ENCODE results near the gene GRIN1. TPM values are rescaled to one million over a fixed set of nuclear protein-coding genes. Genes with fewer than 3 reads are reported as not detected.
A peak's percentile ranks its signal among the peaks of the same experiment; 100 is the strongest.

The GRIN1 gene
- polyA plus RNA-seq, 2 of the 4 experiments (the other 2 are of a cell fraction) = 0.13 to 0.45 TPM

DNA sequence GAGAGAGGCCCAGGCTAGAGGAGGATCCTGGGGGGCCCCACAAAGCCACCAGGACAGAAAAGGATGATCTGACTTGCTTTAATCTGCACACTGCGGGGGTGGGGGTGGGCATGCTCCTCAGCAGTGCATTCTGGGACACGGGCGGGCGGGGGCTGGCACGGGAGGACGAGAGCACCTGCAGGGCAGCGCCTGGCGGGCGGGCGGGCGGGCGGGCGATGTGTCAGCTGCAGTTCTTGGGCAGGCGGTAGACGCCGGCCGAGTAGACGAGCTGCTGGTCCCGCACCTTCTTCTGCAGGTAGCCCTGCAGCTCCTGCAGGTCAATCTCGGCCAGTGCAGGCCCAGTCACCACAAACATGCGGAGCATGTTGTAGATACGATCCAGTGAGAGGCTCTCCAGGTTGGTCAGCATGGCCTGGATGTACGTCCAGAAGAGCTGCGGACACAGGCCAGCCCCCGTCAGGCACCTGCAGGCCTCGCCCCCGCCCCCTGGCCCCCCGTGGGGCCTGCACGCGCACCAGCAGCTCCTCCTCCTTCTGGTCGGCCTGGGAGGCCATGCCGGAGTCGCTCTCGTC lies 35.9 kb downstream of the GRIN1 start:
- H3K4me1 ChIP-seq = peaks cover 5% of the 10 kb centered on the region; the same call in 1 of the 3 replicates
- H3K4me2 ChIP-seq = no peak overlapping the region
- TF ChIP-seq HOXB5 (CRISPR knock-in tag; IDR thresholded peaks at IDR 0.05) (no peak), FOSB (CRISPR knock-in tag; IDR thresholded peaks at IDR 0.05) (no peak), POLR2A (IDR thresholded peaks at IDR 0.05; ENCODE audit: low read length) (no peak)
- TF ChIP-seq, protein P1, sequence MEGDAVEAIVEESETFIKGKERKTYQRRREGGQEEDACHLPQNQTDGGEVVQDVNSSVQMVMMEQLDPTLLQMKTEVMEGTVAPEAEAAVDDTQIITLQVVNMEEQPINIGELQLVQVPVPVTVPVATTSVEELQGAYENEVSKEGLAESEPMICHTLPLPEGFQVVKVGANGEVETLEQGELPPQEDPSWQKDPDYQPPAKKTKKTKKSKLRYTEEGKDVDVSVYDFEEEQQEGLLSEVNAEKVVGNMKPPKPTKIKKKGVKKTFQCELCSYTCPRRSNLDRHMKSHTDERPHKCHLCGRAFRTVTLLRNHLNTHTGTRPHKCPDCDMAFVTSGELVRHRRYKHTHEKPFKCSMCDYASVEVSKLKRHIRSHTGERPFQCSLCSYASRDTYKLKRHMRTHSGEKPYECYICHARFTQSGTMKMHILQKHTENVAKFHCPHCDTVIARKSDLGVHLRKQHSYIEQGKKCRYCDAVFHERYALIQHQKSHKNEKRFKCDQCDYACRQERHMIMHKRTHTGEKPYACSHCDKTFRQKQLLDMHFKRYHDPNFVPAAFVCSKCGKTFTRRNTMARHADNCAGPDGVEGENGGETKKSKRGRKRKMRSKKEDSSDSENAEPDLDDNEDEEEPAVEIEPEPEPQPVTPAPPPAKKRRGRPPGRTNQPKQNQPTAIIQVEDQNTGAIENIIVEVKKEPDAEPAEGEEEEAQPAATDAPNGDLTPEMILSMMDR (IDR thresholded peaks at IDR 0.05) = no peak
- ChIA-PET POLR2A (interaction anchor here (0.5 to 0.6 kb wide), 2 partner anchors 25 to 109 kb away, joined by 3 to 6 read pairs; no protein-coding TSS in a partner anchor), CTCF (interaction anchor here (0.6 to 16.5 kb wide), 7 partner anchors 10 to 53 kb away, joined by 3 to 156 read pairs (median 13); partner anchors contain the start of genes ANAPC2, RNF224 and SSNA1)
- ATAC-seq (no peak), FAIRE-seq (no peak), DNase-seq (ENCODE audit: low read depth in 1 of 2, low spot score in 1 of 2) (no peak)
- no peak overlapping the region for H3K27ac ChIP-seq
- H3K4me3 ChIP-seq = no peak overlapping the region
- H3K9me3 ChIP-seq = no peaks in the 10 kb centered on the region
- WGBS (ENCODE audit: missing lambda C conversion rate) = 87% methylated on average over 6 of the region's 34 CpGs

DNA sequence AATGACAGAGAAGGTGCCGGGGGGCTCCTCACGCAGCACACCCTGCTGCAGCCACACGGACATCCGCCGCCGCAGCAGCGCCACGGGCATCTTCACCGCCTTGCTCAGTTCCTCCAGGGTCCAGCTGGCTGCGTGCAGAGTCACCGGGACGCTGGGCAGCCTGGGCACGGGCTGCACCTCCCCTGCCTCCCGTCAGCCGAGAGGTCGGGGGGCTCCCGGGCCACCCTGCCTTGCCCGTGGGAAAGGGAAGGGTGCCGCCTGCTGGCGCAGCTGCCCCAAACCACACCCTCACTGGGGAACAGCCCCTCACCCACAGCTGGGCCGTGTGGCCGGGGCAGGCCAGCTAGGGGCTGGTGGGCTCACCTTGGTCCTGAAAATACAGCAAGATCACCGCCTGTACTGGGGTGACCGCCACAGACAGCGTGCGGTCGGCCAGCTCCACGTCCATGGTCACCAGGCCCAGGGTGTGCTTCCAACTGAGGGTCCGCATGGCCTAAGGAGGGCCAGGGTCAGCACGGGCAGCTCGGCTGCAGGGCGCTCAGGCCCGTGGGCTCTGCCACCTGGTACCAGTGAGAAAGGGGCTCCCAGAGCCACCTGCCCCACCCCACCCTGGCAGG lies 36.5 kb downstream of the GRIN1 start:
- H3K9me3 ChIP-seq = no peaks in the 10 kb centered on the region
- no peak overlapping the region for H3K4me3 ChIP-seq
- ChIA-PET POLR2A (interaction anchor here (0.6 to 1.4 kb wide), 2 partner anchors 12 to 109 kb away, joined by 3 read pairs; no protein-coding TSS in a partner anchor), CTCF (interaction anchor here (0.9 to 16.5 kb wide), 9 partner anchors 10 to 62 kb away, joined by 3 to 156 read pairs (median 13); partner anchors contain the start of genes ANAPC2, RNF224 and SSNA1)
- no peak overlapping the region for H3K27ac ChIP-seq
- DNase-seq (ENCODE audit: low read depth in 1 of 2, low spot score in 1 of 2) = no peak
- whole genome bisulfite sequencing (ENCODE audit: missing lambda C conversion rate) = 87% methylated on average over 16 of the region's 33 CpGs
- no peak for ATAC-seq
- TF ChIP-seq, protein P2, sequence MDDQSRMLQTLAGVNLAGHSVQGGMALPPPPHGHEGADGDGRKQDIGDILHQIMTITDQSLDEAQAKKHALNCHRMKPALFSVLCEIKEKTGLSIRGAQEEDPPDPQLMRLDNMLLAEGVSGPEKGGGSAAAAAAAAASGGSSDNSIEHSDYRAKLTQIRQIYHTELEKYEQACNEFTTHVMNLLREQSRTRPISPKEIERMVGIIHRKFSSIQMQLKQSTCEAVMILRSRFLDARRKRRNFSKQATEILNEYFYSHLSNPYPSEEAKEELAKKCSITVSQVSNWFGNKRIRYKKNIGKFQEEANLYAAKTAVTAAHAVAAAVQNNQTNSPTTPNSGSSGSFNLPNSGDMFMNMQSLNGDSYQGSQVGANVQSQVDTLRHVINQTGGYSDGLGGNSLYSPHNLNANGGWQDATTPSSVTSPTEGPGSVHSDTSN (IDR thresholded peaks at IDR 0.05) = no peak
- no peak for TF ChIP-seq NPAS2 (CRISPR knock-in tag; IDR thresholded peaks at IDR 0.05; ENCODE audit: borderline replicate concordance)
- TF ChIP-seq RNF2 (IDR thresholded peaks at IDR 0.05; ENCODE audit: borderline replicate concordance, low read depth) = no peak
- no peak for TF ChIP-seq SREBF2 (IDR thresholded peaks at IDR 0.05)
- TF ChIP-seq CHD2 (IDR thresholded peaks at IDR 0.05; ENCODE audit: low read length, partially characterized antibody) = no peak
- no peak overlapping the region for H3K4me2 ChIP-seq
- H3K4me1 ChIP-seq = no peaks in the 10 kb centered on the region
- FAIRE-seq = no peak

DNA sequence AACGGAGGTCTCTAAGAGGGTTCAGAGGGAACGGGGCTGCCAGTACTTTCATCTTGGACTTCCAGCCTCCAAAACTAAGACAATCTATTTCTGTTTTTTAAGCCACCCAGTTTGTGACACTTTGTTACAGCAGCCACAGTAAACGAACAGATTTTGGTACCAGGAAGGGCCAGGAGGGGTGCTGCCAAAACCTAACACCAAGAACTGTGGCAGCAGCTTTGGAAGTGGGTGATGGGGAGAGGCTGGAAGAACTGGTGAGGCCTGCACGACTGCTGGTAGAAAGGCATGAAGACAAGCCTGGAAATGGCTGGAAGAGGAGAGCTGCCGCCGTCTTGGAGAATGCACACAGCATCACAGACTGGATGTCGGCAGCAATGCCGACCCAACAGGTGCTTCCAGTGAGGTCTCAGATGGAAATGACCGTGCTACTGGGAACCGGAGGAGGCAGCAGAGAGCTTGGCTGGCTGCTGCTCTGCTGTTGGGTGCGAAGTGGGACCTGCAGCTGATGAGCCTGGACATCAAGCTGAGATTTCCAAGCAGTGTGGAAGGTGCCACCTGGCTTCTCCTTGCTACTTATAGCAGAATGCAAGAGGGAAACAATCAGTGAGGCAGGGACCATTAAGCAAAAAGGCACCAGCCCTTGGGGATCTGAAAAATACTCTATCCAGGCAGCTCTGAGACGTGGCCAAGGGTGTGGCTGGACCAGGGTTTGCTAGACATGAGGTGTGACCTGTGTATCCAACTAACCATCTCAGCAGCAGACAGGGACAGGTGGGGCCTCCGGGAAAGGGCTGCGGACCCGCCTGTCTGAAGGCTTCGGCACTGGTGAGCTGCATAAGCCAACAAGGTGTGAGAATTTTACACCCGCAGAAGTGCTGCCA lies 37.6 kb downstream of the GRIN1 start:
- CTCF ChIA-PET = interaction anchor here (0.7 to 16.5 kb wide), 25 partner anchors 12 to 109 kb away, joined by 3 to 156 read pairs (median 4); partner anchors contain the start of genes ANAPC2, RNF224 and SSNA1
- ATAC-seq (peak; percentile 78 to 85), DNase-seq (ENCODE audit: low read depth in 1 of 2, low spot score in 1 of 2) (peak; percentile 73 to 91), FAIRE-seq (peak; percentile 93)
- Histone ChIP-seq H3K4me1 (no peaks in the 10 kb centered on the region), H3K4me2 (no peak overlapping the region), H3K27ac (no peak overlapping the region), H3K9me3 (no peaks in the 10 kb centered on the region), H3K4me3 (no peak overlapping the region)
- POLR2A ChIA-PET = interaction anchor here (0.7 to 1.4 kb wide), 9 partner anchors 9 to 64 kb away, joined by 3 to 15 read pairs (median 4); partner anchors contain the start of genes SSNA1, TPRN and TUBB4B
- 46% methylated on average over 17 of the region's 17 CpGs for WGBS (ENCODE audit: missing lambda C conversion rate)
- TF ChIP-seq TP53 (CRISPR knock-in tag; IDR thresholded peaks at IDR 0.05) (no peak), NFE2L2 (conservative IDR thresholded peaks at IDR 0.05; ENCODE audit: low read length) (no peak), NPAS2 (CRISPR knock-in tag; IDR thresholded peaks at IDR 0.05; ENCODE audit: borderline replicate concordance) (no peak), SREBF2 (IDR thresholded peaks at IDR 0.05) (no peak), FOSB (CRISPR knock-in tag; IDR thresholded peaks at IDR 0.05) (no peak), EHMT2 (IDR thresholded peaks at IDR 0.05; ENCODE audit: low read depth) (no peak), ESRRA (IDR thresholded peaks at IDR 0.05; ENCODE audit: borderline replicate concordance, low read length) (no peak), EHF (CRISPR knock-in tag; IDR thresholded peaks at IDR 0.05) (no peak), HEYL (CRISPR knock-in tag; IDR thresholded peaks at IDR 0.05) (no peak), MAFK (IDR thresholded peaks at IDR 0.05; ENCODE audit: partially characterized antibody) (no peak), POLR2A (IDR thresholded peaks at IDR 0.05; ENCODE audit: low read length) (no peak), RAD21 (conservative IDR thresholded peaks at IDR 0.05 in 1 of 2, IDR thresholded peaks at IDR 0.05 in 1 of 2) (peak; percentile 24 to 48; a peak in 2 of 5 replicates)
- TF ChIP-seq, protein P1 (IDR thresholded peaks at IDR 0.05) = peak; percentile 54
- TF ChIP-seq, protein P3, sequence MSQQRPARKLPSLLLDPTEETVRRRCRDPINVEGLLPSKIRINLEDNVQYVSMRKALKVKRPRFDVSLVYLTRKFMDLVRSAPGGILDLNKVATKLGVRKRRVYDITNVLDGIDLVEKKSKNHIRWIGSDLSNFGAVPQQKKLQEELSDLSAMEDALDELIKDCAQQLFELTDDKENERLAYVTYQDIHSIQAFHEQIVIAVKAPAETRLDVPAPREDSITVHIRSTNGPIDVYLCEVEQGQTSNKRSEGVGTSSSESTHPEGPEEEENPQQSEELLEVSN (IDR thresholded peaks at IDR 0.05; ENCODE audit: borderline replicate concordance, low read depth) = no peak
- TF ChIP-seq, protein P2 (IDR thresholded peaks at IDR 0.05) = no peak
- TF ChIP-seq, protein P4, sequence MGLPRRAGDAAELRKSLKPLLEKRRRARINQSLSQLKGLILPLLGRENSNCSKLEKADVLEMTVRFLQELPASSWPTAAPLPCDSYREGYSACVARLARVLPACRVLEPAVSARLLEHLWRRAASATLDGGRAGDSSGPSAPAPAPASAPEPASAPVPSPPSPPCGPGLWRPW (IDR thresholded peaks at IDR 0.05) = no peak
- TF ChIP-seq, protein P5, sequence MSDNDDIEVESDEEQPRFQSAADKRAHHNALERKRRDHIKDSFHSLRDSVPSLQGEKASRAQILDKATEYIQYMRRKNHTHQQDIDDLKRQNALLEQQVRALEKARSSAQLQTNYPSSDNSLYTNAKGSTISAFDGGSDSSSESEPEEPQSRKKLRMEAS (IDR thresholded peaks at IDR 0.05) = peak; percentile 42; the same call in 1 of the 2 replicates
